GM12801 (cell line): ENCODE measurements around the gene FGD4.

Experiments
- TF ChIP-seq, protein P1 (sequence below): IDR thresholded peaks from one replicate; pipeline ENCODE4 v1.5.1; 2011; ENCODE audit warnings: control low read depth; ENCODE audit not compliant: insufficient read length; ENCODE audit errors: extremely low read depth

Gene FGD4

DNA sequence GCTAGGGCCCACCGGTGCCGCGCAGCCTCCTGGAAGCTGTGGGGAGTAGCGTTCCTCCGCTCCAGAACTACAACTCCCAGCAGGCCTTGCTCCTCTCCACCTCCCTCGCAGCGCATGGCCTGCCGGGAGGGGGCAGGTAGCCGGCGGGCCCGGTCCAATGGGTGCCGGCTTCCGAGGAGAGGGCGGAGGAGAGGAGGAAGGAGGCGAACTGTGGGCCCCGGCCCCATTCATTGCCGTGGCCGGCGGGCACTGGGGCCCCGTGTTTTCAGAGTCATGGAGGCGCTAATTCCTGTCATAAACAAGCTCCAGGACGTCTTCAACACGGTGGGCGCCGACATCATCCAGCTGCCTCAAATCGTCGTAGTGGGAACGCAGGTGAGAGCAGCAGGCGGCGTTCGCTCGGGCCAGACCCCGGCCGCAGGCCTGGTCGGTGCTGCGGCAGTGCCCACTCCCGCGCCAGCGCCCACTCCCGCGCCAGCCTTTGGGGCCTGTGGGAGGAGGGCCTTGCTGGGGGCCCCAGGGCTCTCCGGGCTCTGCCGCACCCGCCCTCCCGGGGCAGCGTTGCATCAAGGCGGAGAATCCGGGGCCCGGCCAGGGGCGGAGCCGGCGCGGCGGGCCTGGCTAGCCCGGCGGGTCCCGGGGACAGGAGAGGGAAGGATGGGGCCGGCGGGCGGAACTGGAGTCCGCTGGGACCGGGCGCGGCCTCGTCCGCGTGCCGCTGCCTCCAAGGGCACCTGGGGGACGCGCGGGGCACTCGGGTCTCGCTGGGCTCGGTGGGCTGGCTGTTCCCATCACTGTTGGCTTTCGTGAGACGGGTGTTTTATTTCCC, 279.9 kb downstream of the FGD4 start, which contains the start of gene DNM1L:
Gene DNM1L, plus strand, starts transcription at position 211 of the 829 bp plus-strand sequence. Its CDS starts 63 bp downstream, at position 274.
- TF ChIP-seq, protein P1, sequence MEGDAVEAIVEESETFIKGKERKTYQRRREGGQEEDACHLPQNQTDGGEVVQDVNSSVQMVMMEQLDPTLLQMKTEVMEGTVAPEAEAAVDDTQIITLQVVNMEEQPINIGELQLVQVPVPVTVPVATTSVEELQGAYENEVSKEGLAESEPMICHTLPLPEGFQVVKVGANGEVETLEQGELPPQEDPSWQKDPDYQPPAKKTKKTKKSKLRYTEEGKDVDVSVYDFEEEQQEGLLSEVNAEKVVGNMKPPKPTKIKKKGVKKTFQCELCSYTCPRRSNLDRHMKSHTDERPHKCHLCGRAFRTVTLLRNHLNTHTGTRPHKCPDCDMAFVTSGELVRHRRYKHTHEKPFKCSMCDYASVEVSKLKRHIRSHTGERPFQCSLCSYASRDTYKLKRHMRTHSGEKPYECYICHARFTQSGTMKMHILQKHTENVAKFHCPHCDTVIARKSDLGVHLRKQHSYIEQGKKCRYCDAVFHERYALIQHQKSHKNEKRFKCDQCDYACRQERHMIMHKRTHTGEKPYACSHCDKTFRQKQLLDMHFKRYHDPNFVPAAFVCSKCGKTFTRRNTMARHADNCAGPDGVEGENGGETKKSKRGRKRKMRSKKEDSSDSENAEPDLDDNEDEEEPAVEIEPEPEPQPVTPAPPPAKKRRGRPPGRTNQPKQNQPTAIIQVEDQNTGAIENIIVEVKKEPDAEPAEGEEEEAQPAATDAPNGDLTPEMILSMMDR: no peak

DNA sequence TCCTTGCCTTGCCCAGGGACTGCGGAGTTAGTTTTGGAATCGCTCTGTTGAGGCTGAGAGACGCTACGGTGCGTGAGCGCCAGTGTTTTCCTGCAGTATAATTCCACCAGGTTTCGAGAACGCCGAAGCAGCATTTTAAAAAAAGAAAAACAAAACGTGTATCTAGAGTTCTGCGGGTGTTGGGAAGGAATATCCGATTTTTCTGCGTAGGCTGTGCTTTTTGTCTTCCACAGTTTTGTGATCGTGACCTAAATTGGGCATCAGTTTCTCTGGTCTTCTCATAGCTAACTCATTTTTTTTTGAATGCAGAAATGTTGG, 280.5 kb downstream of the FGD4 start:
- TF ChIP-seq, protein P1: no peak

DNA sequence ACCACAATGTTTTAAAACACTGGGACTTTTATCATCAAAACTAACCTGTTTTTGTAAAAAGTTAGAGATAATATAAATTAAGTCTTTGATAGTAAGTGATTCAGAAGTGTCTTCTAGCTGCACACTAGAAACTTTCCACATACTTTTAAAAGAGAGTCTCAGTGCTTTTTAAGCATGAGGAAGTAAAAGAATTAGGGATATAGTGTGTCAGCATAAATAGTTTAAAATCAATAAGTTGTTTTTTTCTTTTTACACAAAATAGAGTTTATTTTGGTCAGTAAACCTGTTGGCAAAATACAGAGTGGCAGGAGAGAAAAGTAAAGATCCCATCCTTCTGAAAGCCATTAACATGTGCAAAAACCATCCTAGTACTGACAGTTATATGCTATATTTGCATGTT, 281.4 kb downstream of the FGD4 start:
- TF ChIP-seq, protein P1: no peak

DNA sequence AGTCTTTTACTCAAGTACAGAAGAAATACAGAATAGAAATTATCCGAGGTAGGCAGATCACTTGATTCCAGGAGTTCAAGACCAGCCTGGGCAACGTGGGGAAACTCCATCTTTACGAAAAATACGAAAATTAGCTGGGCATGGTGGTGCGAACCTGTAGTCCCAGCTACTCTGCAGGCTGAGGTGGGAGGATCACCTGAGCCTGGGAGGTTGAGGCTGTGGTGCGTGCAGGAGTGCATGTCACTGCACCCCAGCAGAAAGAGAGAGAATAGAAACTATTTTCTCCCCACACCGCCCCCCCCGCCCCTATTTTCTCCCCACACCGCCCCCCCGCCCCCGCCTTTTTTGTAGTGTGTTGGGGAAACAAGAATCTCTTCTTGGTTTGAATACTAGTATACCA, 281.9 kb downstream of the FGD4 start:
- TF ChIP-seq, protein P1: no peak

DNA sequence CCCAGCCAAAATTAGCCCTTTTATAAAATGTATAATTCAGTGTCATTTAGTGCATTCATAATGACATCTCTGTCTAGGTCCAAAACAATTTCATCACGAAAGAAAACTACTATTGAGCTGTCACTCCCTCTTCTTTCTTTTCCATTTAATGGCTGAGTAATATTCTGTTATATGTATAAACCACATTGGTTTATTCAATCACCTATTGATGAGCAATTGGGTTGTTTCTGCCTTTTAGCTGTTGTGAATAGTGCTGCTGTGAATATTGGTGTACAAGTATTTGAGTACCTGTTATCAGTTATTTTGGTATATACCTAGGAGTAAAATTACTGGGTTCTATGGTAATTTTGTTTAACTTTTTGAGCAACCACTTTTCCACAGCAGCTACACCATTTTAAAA, 287.0 kb downstream of the FGD4 start:
- TF ChIP-seq, protein P1: no peak

DNA sequence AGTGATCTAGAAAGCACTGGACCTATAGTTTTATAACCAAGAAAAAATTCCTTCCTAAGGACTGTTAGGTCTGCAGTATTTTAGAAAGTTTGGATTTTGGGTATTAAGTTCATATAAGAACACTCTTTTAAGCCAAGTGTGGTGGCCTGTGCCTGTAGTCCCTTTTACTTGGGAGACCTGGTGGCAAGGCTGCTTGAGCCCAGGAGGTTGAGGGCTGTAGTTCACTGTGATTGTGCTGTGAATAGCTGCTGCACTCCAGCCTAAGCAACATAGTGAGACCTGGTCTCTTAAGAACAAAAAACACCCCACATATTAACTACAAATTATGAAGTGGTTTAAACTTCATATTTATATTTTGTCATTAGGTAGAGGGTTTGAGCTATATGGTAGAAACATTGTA, 289.4 kb downstream of the FGD4 start:
- TF ChIP-seq, protein P1: no peak

DNA sequence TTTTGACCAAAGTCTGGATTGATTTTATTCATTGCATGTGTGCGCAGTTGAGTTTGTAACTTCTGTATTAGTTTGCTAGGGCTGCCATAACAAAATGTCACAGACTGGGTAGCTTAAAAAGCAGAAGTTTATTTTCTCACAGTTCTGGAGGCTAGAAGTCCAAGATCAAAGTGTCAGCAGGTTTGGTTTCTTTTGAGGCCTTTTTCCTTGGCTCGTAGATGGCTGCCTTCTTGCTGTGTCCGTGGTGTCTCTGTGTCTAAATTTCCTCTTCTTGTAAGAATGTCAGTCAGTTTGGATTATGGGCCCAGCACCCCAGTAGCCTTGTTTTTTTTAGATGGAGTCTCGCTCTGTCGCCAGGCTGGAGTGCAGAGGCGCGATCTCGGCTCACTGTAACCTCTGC, 291.6 kb downstream of the FGD4 start:
- TF ChIP-seq, protein P1: no peak
